ENCODE results near the gene GRIK2.

The GRIK2 gene

GRCh38 chr6:101400326-101401135 lies 7.0 kb downstream of the GRIK2 start:
- DNase-seq (ENCODE audit: low read depth, low spot score), result no peak

DNA sequence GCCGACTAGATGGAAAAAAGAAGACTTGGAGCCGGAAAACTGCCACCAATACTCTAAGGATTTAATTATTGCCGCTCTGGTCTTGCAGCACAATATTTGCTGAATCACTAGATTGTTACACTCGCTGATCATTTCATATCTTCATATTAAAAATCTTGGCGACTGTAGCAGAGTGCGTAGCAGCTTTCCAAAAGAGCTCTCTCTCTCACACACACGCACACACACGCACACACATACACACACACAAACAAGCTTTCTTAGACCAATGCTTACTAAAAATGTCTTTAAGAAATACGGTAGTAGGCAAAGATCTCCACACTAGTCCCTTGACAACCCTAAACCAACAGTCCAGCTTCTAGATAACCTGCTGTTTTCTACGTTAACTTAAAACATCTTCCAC lies 7.7 kb downstream of the GRIK2 start:
- DNase-seq (ENCODE audit: low read depth, low spot score), result no peak

DNA sequence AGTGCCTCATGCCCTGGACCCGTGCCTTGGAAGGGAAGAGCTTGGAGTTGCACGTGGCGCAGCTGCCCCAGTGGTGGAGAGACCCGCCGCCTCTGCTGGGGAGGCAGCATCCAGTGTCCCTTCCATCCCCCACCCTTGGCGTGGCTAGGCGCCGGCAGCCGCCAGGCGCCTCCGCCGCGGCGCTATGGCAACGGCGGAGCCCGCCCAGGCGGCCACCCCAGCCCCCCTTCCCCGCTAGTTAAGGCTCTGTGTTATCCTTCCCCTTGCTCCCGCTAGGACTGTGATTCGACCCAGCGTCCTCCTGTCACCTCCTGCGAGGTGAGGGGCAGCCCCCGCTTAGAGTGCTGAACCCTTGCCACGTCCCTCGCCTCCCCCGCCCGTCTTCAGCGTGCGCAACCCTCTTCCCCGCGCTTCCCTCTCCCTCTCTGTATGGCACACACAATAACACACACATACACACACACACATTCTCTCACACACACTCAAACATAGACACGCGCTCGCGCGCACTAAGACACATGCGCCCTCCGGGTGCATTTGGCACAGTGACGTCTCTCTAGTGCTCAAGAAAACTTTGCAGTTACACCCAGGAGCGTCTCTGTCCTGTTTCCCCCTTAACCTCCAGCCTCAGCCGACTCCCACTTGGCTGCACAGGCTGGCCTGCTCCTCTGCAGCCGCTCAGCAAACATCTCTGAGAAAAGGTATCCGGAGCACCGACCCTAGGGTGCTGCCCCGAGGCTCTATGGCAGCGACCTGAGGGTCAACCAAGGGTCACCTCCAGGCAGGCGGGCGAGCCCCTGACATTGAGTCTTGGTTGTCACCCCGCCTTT lies 8.5 kb downstream of the GRIK2 start:
- no peak for DNase-seq (ENCODE audit: low read depth, low spot score)

DNA sequence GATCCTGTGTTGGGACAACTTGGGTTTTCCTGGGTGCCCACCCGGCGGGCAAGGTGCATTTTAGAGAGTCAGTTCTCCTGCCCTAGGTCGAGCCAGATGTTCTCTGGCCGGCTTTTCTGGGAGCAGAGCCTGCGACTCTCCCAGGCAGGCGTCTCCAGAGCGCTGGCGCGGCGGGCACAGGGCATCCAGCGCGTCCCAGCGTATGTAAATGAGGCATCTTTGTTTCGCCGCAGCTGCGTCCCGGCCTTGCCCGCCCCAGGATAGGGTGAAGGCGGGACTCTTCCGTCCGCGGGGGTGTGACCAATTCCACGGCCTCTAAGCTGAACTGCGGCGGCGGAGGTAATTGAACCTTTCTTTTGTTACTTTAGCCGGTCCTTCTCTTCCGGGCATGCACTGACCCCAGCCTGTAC lies 9.1 kb downstream of the GRIK2 start:
- DNase-seq (ENCODE audit: low read depth, low spot score), result no peak

- no peak for DNase-seq (ENCODE audit: low read depth, low spot score)
These were observed 9.9 kb downstream of the GRIK2 start for GRCh38 chr6:101403216-101403945.

DNA sequence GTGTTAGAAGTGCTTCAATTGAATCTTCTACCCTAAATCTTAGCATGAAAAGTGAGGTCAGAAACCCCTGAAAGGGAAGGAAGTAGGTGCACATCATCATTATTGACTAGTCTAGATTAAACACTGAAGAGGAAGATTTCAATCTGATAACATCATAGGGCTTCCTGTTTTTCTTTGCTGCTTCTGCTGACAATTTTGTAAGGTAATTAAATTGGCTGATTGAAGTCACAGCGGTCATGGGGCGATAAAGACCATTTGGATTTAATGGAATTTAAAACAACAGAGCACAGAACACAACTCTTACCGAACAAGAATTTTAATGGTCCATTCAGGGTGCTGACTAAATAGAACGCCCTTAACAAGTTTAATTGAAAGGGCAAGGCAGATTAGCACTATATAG lies 11.3 kb downstream of the GRIK2 start:
- DNase-seq (ENCODE audit: low read depth, low spot score), result no peak

DNA sequence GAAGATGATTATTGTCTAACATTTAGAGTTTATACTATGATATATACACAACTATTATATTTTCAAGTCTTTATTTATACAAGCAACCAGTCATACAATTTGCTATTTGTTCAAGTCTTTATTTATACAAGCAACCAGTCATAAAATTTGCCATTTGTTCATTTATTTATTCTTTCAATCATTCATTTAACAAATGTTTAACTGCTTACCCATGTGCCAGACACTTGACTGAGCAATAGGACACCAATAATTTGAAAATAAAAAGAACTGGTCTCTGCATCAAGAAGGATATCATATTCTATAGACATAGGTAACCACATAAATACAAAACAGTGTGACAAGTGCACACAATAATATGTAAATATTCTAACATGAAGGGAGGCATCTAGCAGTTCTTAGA lies 20.3 kb downstream of the GRIK2 start:
- DNase-seq (ENCODE audit: low read depth, low spot score), result no peak

- no peak for DNase-seq (ENCODE audit: low read depth, low spot score)
These were observed 24.4 kb downstream of the GRIK2 start for GRCh38 chr6:101417900-101418299.

- DNase-seq (ENCODE audit: low read depth, low spot score), result no peak
These were observed 28.7 kb downstream of the GRIK2 start for GRCh38 chr6:101422251-101422650.

- no peak for DNase-seq (ENCODE audit: low read depth, low spot score)
These were observed 29.3 kb downstream of the GRIK2 start for GRCh38 chr6:101422811-101423210.

GRCh38 chr6:101429270-101429669 lies 35.8 kb downstream of the GRIK2 start:
- no peak for DNase-seq (ENCODE audit: low read depth, low spot score)

DNA sequence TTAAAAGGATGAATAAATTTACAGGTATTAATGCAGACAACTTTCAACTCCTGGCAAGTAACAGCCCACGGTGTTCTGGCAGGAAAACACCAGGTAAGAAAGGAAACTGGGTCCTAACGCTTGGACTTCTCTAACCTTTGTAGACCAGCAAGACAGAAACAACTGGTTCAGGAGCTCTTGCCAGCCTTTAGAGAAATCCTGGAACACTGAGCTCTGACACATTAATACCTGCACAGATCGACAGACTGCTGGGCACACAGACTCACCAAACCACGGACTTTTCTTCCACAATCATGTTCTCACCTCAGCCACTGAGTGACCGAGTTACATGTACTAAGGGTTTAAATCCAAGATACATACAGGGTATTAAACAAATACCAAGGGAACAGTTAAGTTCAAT lies 36.3 kb downstream of the GRIK2 start:
- DNase-seq (ENCODE audit: low read depth, low spot score), result no peak

DNA sequence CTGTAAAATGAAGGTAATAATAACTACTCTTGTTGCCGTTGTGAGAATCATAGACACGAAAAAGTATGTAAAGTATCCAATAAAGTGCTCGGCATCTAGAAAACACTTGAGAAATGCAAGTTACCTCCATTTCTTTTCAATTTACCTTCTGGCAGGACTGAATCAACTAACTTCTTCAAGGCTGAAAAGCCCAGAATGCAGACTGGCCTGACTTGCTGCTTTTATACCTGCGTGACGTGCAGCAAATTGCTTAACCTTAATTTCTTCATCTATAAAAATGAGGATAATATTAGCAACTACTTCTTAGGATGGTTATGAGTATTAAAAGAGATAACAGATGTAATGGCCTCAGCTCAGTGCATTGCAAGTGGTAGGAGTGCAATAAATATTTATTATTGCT lies 39.6 kb downstream of the GRIK2 start:
- DNase-seq (ENCODE audit: low read depth, low spot score), result no peak

DNA sequence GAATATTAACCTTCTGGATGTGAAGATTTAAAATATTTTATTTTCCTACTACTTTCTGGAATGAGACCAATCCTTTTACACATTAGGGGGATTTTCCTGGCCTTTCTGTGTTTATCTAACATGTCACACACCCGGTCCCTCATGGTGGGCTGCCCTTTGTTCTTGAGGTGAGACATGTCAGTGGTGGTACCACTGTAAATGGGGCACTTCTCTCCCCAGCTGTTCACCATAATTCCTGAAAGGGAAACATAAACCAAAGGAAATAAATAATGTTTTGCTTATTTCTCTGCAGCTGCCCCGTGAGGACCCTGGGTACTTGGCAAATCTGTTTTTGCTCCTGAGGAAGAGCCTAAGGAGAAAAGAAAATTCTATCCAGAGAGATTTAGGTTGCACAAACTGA lies 41.1 kb downstream of the GRIK2 start:
- no peak for DNase-seq (ENCODE audit: low read depth, low spot score)

DNA sequence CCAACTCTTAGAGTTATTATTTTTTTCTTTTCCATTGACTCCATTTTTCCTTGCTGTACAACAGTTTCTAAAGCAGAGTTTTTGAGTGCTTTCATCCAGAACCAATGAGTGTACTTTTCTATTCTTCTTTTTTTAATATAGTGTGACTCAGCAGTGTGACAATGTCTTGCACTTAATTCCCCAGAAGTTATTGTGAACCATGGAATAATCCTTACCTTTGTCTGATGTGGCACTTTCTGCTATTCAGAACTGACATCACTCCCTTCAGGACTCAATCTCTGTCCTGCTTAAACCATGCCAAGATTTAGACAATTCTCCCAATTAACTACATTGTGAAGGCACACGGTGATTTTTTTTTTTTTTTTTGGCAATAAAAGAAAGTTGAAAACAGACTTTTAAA lies 41.5 kb downstream of the GRIK2 start:
- no peak for DNase-seq (ENCODE audit: low read depth, low spot score)

DNA sequence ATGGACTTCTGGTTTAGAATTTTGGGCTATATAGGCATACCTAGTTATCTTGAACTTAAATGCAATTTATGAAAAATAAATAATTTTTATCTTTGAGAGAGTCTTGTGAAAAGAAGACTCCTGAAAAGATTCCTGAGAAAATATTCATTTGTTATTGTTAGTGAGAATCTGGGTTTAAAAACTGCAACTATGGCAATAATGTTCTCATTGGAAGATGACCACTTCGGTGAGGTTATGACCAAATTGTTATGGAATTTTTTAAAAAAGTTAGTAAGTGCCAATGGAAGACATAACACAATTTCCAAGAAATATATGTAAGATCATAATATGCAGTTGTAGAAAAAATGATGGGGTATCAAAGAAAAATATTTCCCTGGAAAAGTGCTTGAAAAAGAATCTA lies 46.3 kb downstream of the GRIK2 start:
- no peak for DNase-seq (ENCODE audit: low read depth, low spot score)

GRCh38 chr6:101443315-101443714 lies 49.8 kb downstream of the GRIK2 start:
- DNase-seq (ENCODE audit: low read depth, low spot score), result no peak

DNA sequence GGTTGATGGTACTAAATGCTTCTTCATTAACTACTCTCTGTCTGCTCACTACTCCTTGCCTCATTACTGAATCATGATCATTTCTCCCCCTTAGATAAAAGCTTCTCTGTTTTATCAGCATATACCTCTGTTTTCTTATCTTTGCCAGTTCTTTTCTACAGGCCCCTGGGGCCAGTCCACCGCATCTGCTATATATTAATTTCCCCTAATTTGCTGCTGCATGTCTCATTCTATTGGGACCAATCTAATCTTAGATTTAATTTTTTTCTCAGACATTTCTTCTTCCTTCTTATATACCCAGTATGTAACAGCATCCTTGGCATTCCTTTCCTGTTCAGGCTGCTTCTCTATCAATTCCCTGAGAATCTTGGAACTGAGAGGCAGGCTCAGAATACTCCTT lies 51.2 kb downstream of the GRIK2 start:
- DNase-seq (ENCODE audit: low read depth, low spot score), result no peak

DNA sequence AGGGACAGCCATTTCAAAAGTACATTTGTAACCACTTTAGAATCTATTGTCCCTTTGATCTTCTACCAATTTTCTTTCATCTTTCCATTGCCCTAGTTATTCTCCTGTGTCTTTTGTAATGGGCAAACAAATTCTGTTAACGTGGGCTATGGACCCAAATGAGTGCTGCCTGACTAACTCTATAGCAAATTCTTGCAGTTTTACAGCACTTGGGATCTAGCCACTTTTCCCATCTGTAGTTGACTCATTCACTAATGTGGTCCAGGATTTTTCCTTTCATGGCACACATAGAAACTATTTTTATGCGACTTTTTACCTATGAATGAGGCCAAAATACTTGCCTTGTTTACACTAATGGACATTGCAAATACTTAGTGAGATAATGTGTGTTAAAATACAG lies 52.0 kb downstream of the GRIK2 start:
- no peak for DNase-seq (ENCODE audit: low read depth, low spot score)

DNA sequence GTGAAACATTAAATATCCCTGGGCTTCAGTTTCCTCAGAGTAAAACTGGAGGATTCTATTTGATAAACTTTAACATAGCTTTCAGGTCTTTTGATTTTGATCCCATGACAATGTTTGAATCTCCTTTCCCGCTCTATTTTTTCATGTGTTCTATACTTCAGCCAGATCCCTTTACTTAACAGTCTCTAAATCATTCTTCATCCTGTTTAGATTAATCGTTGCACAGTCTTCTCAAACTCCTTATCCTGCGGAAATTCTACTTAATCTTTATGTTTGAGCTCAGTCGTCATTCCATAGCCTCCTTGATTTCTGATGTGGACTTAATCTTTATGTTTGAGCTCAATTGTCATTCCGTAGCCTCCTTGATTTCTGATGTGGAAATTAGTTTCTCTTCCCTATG lies 57.4 kb downstream of the GRIK2 start:
- no peak for DNase-seq (ENCODE audit: low read depth, low spot score)

DNA sequence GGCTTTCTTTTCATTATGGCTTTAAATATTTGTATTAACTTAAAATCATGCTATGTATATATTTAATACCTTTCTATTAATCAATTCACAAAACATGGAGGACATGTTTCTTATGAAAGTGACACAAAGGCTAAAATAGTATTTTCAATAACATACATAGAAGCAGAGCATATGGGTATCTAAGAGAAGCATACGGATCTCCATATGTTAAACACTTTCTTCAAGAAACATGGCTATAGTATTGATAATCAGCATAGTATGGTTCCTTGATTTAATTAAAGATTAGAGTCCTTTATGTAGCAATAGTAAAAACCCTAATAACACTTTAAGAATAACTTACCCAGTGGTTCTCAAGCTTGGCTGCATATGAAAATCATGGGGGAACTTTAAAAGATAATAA lies 58.5 kb downstream of the GRIK2 start:
- no peak for DNase-seq (ENCODE audit: low read depth, low spot score)

- DNase-seq (ENCODE audit: low read depth, low spot score), result no peak
These were observed 59.7 kb downstream of the GRIK2 start for GRCh38 chr6:101453221-101453620.
